ENCODE results near the gene MLST8. TPM values are rescaled to one million over a fixed set of nuclear protein-coding genes. Genes with fewer than 3 reads are reported as not detected.

The MLST8 gene
- total and polyA plus RNA-seq, 2 of the 8 experiments (the other 6 are each of a cell fraction or from before 2014, with no cell fraction given) = 67.6 to 321 TPM

- H2BK120ac ChIP-seq (replicated peaks; ENCODE audit: low read depth, low read length) = no peak overlapping the region
- H3K4me3 ChIP-seq (ENCODE audit: extremely low read depth in 1 of 4, insufficient read depth in 2 of 4, low read depth in 3 of 4, low read length in 4 of 4) = peak overlapping the region in 2 of 4 experiments; percentile 48 to 63; a peak in 4 of 8 replicates
- H3K9ac ChIP-seq (replicated peaks in 1 of 4; ENCODE audit: extremely low read depth in 1 of 4, low read depth in 3 of 4, low read length in 3 of 4) = no peak overlapping the region
- H4K20me1 ChIP-seq (replicated peaks in 1 of 2; ENCODE audit: control insufficient read depth in 1 of 2, insufficient read depth in 2 of 2, low read length in 2 of 2) = peaks cover 4 to 14% of the 10 kb centered on the region in 2 experiments
- H3K36me3 ChIP-seq (ENCODE audit: control insufficient read depth in 2 of 4, insufficient read depth in 4 of 4, low read length in 3 of 4) = no peaks in the 10 kb centered on the region
- TF ChIP-seq SUZ12 (IDR thresholded peaks at IDR 0.05; ENCODE audit: low read length) (peak; percentile 31), YY1 (IDR thresholded peaks at IDR 0.05; ENCODE audit: low read depth, low read length) (no peak)
- no peak overlapping the region for H2BK20ac ChIP-seq (ENCODE audit: low read length)
- no peak overlapping the region for H4K91ac ChIP-seq (replicated peaks; ENCODE audit: insufficient read length, low read length)
- peaks cover 4 to 34% (median 24%) of the 10 kb centered on the region in 4 experiments for H3K27me3 ChIP-seq (replicated peaks in 1 of 4; ENCODE audit: control insufficient read depth in 3 of 4, extremely low read depth in 1 of 4, insufficient read depth in 3 of 4, low read length in 3 of 4)
- no peak overlapping the region for H2BK12ac ChIP-seq (ENCODE audit: low read depth, low read length)
- H2AK5ac ChIP-seq (ENCODE audit: low read depth, low read length) = peak overlapping the region; percentile 24; the same call in 1 of the 2 replicates
- no peaks in the 10 kb centered on the region for H3K79me2 ChIP-seq (ENCODE audit: control insufficient read depth in 1 of 2, insufficient read depth in 2 of 2, low read length in 2 of 2)
- H3K9me3 ChIP-seq (ENCODE audit: insufficient read depth in 2 of 2, low read depth in 1 of 2, low read length in 1 of 2) = no peaks in the 10 kb centered on the region
- no peak overlapping the region for H3K23ac ChIP-seq (ENCODE audit: insufficient read length)
- peak overlapping the region; percentile 52 to 67 for H3K4me2 ChIP-seq (ENCODE audit: insufficient read depth in 1 of 2, low read depth in 2 of 2, low read length in 2 of 2)
- no peaks in the 10 kb centered on the region for H3K79me1 ChIP-seq (ENCODE audit: low read depth, low read length)
- peak overlapping the region; percentile 69 for H3K4ac ChIP-seq (replicated peaks; ENCODE audit: insufficient read length, low read depth, low read length)
- H3K14ac ChIP-seq (ENCODE audit: insufficient read length) = no peak overlapping the region
- FAIRE-seq (no peak), DNase-seq (ENCODE audit: low read depth in 1 of 2, low spot score in 2 of 2) (no peak)
- H2AFZ ChIP-seq (ENCODE audit: low read length) = no peak overlapping the region
- WGBS, 2 experiments (ENCODE audit: extremely low coverage in 1 of 2, insufficient coverage in 1 of 2, insufficient read length in 1 of 2, insufficient replicate concordance in 2 of 2, low coverage in 1 of 2, low lambda C conversion rate in 2 of 2, missing lambda C conversion rate in 1 of 2) = 59% methylated on average over 10 of the region's 32 CpGs; no CpG with 5 or more reads in 1 of the 2 experiments
- H2BK5ac ChIP-seq (ENCODE audit: low read depth, low read length) = no peak overlapping the region
- CTCF ChIA-PET (ENCODE audit: partially characterized antibody) = interaction anchor here (0.6 to 1.8 kb wide), 2 partner anchors 39 to 467 kb away, joined by 3 to 6 read pairs; partner anchors contain the start of gene DNASE1L2
- H3K56ac ChIP-seq (replicated peaks; ENCODE audit: insufficient read length, low read depth, low read length) = no peak overlapping the region
- no peak overlapping the region for H4K5ac ChIP-seq (ENCODE audit: insufficient read length, low read depth, low read length)
- H3K4me1 ChIP-seq (replicated peaks in 1 of 4; ENCODE audit: control insufficient read depth in 3 of 4, insufficient read depth in 4 of 4, low read length in 3 of 4) = peaks cover 0 to 10% (median 3%) of the 10 kb centered on the region in 4 experiments; a peak in 4 of 7 replicates
- no peak overlapping the region for H3K27ac ChIP-seq (ENCODE audit: low read depth, low read length)
- POLR2A ChIA-PET (ENCODE audit: partially characterized antibody) = interaction anchor here (0.5 to 6.9 kb wide), 12 partner anchors 9 to 309 kb away, joined by 3 to 63 read pairs (median 4); partner anchors contain the start of genes BRICD5, DNASE1L2, ECI1 and MLST8
- peak overlapping the region; percentile 72 for H2BK15ac ChIP-seq (ENCODE audit: low read length)
- no peak overlapping the region for H3K18ac ChIP-seq (ENCODE audit: extremely low read depth, low read length)
- peaks cover 8% of the 10 kb centered on the region; the same call in 1 of the 2 replicates for H3K23me2 ChIP-seq (ENCODE audit: low read depth, low read length)
- peak overlapping the region; percentile 89 for H4K8ac ChIP-seq (ENCODE audit: extremely low read depth, insufficient read depth, low read length)
Observed at GRCh38 chr16:2196981-2197511, 8.2 kb upstream of the MLST8 start.

Data from H1 (cell line).